A673 (cell line): Measurements from ENCODE around the gene DHX29. TPM values are rescaled to one million over a fixed set of nuclear protein-coding genes. Genes with fewer than 3 reads are reported as not detected.

ENCODE experiments used
- BruUV-seq: library from RNA; stranded (reverse); fragments of 400-500 nt; replicated peaks from 2 replicates; lab custom pipeline; 2021; lab: Mats Ljungman, UMichigan
- CTCF ChIA-PET: fragments of 300-600 bp; sonication (Branson Sonifier 250); formaldehyde crosslinking; loops from one replicate; lab custom pipeline; 2022; ENCODE audit warnings: antibody characterized with exemption; lab: Charles Lee
- POLR2A ChIA-PET: fragments of 300-600 bp; sonication (Branson Sonifier 250); formaldehyde crosslinking; loops from one replicate; lab custom pipeline; 2022; ENCODE audit warnings: antibody characterized with exemption; ENCODE audit not compliant: low non-redundant PET; lab: Charles Lee
- DNase-seq: peaks from one replicate; pipeline ENCODE4 v3.0.0-alpha.2; 2015; ENCODE audit warnings: low spot score
- H3K27ac ChIP-seq: fragments of 200-600 bp; sonication (generic); 2 replicates; pipeline ENCODE4 v1.5.1; 2016; ENCODE audit warnings: mixed run types, low read depth, mild to moderate bottlenecking, mixed read lengths, antibody characterized with exemption, low read length; ENCODE audit not compliant: poor library complexity, severe bottlenecking
- H3K27me3 ChIP-seq: fragments of 200-600 bp; sonication (generic); replicated peaks from 2 replicates; pipeline ENCODE4 v1.6.1; 2017; ENCODE audit warnings: mixed run types, low read depth, mild to moderate bottlenecking, mixed read lengths, antibody characterized with exemption, low read length; ENCODE audit not compliant: insufficient read depth, poor library complexity
- H3K36me3 ChIP-seq: fragments of 200-600 bp; sonication (generic); 2 replicates; pipeline ENCODE4 v1.6.1; 2016; ENCODE audit warnings: mixed run types, mild to moderate bottlenecking, mixed read lengths, antibody characterized with exemption, low read length; ENCODE audit not compliant: insufficient read depth, poor library complexity, severe bottlenecking
- H3K4me1 ChIP-seq: fragments of 200-600 bp; sonication (generic); 2 replicates; pipeline ENCODE4 v1.6.1; 2017; ENCODE audit warnings: mixed run types, mild to moderate bottlenecking, mixed read lengths, antibody characterized with exemption, low read length; ENCODE audit not compliant: insufficient read depth, poor library complexity, severe bottlenecking
- H3K4me3 ChIP-seq: fragments of 200-600 bp; sonication (generic); 2 replicates; pipeline ENCODE4 v1.5.1; 2016; ENCODE audit warnings: low read depth, mixed run types, mild to moderate bottlenecking, mixed read lengths, low read length; ENCODE audit not compliant: poor library complexity, severe bottlenecking
- H3K9me3 ChIP-seq: fragments of 200-600 bp; sonication (generic); 2 replicates; pipeline ENCODE4 v1.6.1; 2016; ENCODE audit warnings: mixed run types, low read depth, mild to moderate bottlenecking, mixed read lengths, antibody characterized with exemption, low read length; ENCODE audit not compliant: poor library complexity, severe bottlenecking
- CTCF ChIP-seq: fragments of 300-800, 200-600 bp; sonication (generic); conservative IDR thresholded peaks from 2 replicates; pipeline ENCODE4 v1.5.1; 2017; ENCODE audit warnings: low read depth, mild to moderate bottlenecking, antibody characterized with exemption, low read length, moderate library complexity, mixed read lengths
- EZH2 ChIP-seq: fragments of 200-600 bp; sonication (generic); IDR thresholded peaks from 2 replicates; pipeline ENCODE4 v1.6.1; 2017; ENCODE audit warnings: borderline replicate concordance, low read depth, mild to moderate bottlenecking, mixed read lengths, antibody characterized with exemption, low read length; ENCODE audit not compliant: poor library complexity, severe bottlenecking
- intact Hi-C: fragments of 100-400 bp; cut with micrococcal nuclease; formaldehyde crosslinking; loops from one replicate; pipeline ENCODE4 v1.10.0; 2022; ENCODE audit not compliant: unreplicated experiment
- total RNA-seq: library from RNA; stranded (reverse); gene quantifications from 2 replicates; pipeline ENCODE4 v1.2.3, GENCODE V29; 2021

Gene DHX29
- total RNA-seq, 1 experiment from 2014 or later, result 28.6 TPM

- H3K4me1 ChIP-seq, result no peaks in the 10 kb centered on the region
- ChIA-PET CTCF (no interaction called here), POLR2A (no interaction called here)
- TF ChIP-seq CTCF (no peak), EZH2 (no peak)
- no peaks in the 10 kb centered on the region for H3K27me3 ChIP-seq
- no peak overlapping the region for H3K27ac ChIP-seq
- intact Hi-C loops, result no loop called here
- H3K36me3 ChIP-seq, result no peaks in the 10 kb centered on the region
- no TSS peak for BruUV-seq
- DNase-seq, result no peak
- no peak overlapping the region for H3K4me3 ChIP-seq
- no peaks in the 10 kb centered on the region for H3K9me3 ChIP-seq
These were observed 87.7 kb downstream of the DHX29 start for GRCh38 chr5:55219770-55220169.

GRCh38 chr5:55218967-55219366 is 88.5 kb downstream of the DHX29 start:
- no TSS peak for BruUV-seq
- no peaks in the 10 kb centered on the region for H3K4me1 ChIP-seq
- no peak for DNase-seq
- H3K36me3 ChIP-seq, result no peaks in the 10 kb centered on the region
- no peak overlapping the region for H3K27ac ChIP-seq
- intact Hi-C loops, result no loop called here
- POLR2A ChIA-PET, result no interaction called here
- CTCF ChIA-PET, result no interaction called here
- no peak overlapping the region for H3K4me3 ChIP-seq
- H3K27me3 ChIP-seq, result no peaks in the 10 kb centered on the region
- TF ChIP-seq CTCF, result no peak
- TF ChIP-seq EZH2, result no peak
- no peaks in the 10 kb centered on the region for H3K9me3 ChIP-seq

DNA sequence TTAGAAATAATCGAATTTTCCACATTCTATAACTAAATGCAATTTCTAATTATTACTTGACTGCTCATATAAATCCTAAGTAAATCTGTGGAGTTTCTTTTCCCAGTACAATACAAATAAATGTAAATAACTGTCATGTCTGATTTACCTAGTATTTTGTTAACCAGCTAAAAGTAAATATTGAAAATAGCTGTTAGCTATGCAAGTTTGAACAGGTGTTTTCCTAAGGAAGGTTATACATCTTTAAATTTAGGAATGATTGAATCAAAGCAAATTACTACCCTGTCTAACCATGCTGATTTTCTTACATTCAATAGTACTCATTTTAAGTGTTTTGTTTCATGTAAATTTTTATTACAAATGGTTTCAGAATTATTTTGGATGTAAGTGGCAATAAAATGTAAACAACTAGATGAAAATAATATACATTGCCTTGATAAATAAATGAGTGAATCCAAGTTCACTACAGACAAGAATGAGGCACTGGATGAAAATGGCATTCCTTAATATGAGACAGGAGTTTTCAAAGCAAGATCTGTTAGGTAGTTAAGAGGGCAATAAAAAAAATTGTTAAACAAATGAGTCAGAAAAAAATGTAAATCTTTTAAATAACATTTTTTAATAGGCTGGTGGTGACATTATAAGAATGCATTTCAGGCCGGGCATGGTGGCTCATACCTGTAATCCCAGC is 96.2 kb downstream of the DHX29 start:
- Histone ChIP-seq H3K4me1 (no peaks in the 10 kb centered on the region), H3K9me3 (no peaks in the 10 kb centered on the region), H3K27me3 (peaks cover 21% of the 10 kb centered on the region), H3K4me3 (no peak overlapping the region), H3K36me3 (no peaks in the 10 kb centered on the region), H3K27ac (no peak overlapping the region)
- ChIA-PET POLR2A (no interaction called here), CTCF (no interaction called here)
- no peak for DNase-seq
- intact Hi-C loops, result no loop called here
- no TSS peak for BruUV-seq
- no peak for TF ChIP-seq CTCF
- no peak for TF ChIP-seq EZH2

Other genes with a start within 250 kb of the DHX29 start
- not detected in 2 replicates for gene GZMA, start 205.0 kb downstream of the DHX29 start, total RNA-seq
- gene GPX8, start 147.5 kb downstream of the DHX29 start, total RNA-seq, result 52.2 and 54.7 TPM in 2 replicates
- not detected in 2 replicates for gene CDC20B, start 134.5 kb downstream of the DHX29 start, total RNA-seq
- gene MCIDAS, start 80.4 kb downstream of the DHX29 start, total RNA-seq, result 0.47 and 1.2 TPM in 2 replicates
- gene CCNO, start 74.1 kb downstream of the DHX29 start, total RNA-seq, result 2.1 and 2.6 TPM in 2 replicates
- gene MTREX, start 295 bp upstream of the DHX29 start, total RNA-seq, result 135 and 139 TPM in 2 replicates
- gene PLPP1, start 227.3 kb upstream of the DHX29 start, total RNA-seq, result 6.7 and 10.5 TPM in 2 replicates